ENCODE results near the gene PLCB1. TPM values are rescaled to one million over a fixed set of nuclear protein-coding genes. Genes with fewer than 3 reads are reported as not detected.

Gene PLCB1
- total RNA-seq, 1 donor from 2014 or later = 10.7 TPM

DNA sequence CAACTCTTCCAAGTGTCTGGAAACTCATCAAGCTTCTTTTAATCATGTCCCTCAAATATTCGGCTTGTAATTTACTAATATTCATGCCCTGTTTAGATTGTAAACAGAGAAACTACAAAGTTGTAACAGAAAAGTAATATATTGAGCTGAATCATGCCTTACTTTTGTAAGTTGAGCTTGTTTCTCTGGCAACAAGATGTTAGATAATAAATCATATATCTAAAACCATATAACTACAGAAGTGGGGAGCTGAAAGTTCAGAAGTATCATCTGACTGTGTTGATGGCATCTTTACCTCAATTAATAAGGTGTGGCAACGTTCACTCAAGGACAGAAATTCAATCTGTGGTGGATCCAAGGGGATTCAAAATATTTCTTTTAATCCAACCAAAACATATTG lies 263.9 kb downstream of the PLCB1 start:
- Mint-ChIP-seq H3K9me3 (ENCODE audit: unreplicated experiment) (no peaks in the 10 kb centered on the region), H3K27ac (ENCODE audit: unreplicated experiment) (no peak overlapping the region), H3K4me1 (ENCODE audit: low read depth, unreplicated experiment) (peaks cover 5% of the 10 kb centered on the region), H3K4me3 (ENCODE audit: unreplicated experiment) (no peak overlapping the region), H3K27me3 (ENCODE audit: low read depth, unreplicated experiment) (no peaks in the 10 kb centered on the region), H3K36me3 (ENCODE audit: low read depth, unreplicated experiment) (no peaks in the 10 kb centered on the region)
- H3K4me1 ChIP-seq (ENCODE audit: insufficient read depth, low read length) = no peaks in the 10 kb centered on the region
- no peaks in the 10 kb centered on the region for H3K27me3 ChIP-seq (ENCODE audit: insufficient read depth, low read length)
- no peak for DNase-seq (ENCODE audit: low read depth)
- H3K36me3 ChIP-seq (ENCODE audit: insufficient read depth, low read length) = no peaks in the 10 kb centered on the region
- no peaks in the 10 kb centered on the region for H4K20me1 ChIP-seq (ENCODE audit: insufficient read depth, low read length)
- no peak overlapping the region for H2AFZ ChIP-seq (ENCODE audit: low read depth, low read length)
- H3K4me2 ChIP-seq (ENCODE audit: low read length) = no peak overlapping the region
- H3K27ac ChIP-seq (ENCODE audit: low read depth, low read length) = no peak overlapping the region
- H3K9ac ChIP-seq (ENCODE audit: low read length) = no peak overlapping the region
- no peaks in the 10 kb centered on the region for H3K79me2 ChIP-seq (ENCODE audit: insufficient read depth, low read length)
- FAIRE-seq = no peak
- TF ChIP-seq EZH2 (IDR thresholded peaks at IDR 0.05; ENCODE audit: insufficient read depth, low read length) = no peak
- TF ChIP-seq CTCF (IDR thresholded peaks at IDR 0.05; ENCODE audit: insufficient read depth, low read depth, low read length) = no peak
- H3K9me3 ChIP-seq (ENCODE audit: insufficient read depth, low read depth, low read length) = no peaks in the 10 kb centered on the region
- no peak overlapping the region for H3K4me3 ChIP-seq (ENCODE audit: insufficient read depth, low read depth, low read length)

DNA sequence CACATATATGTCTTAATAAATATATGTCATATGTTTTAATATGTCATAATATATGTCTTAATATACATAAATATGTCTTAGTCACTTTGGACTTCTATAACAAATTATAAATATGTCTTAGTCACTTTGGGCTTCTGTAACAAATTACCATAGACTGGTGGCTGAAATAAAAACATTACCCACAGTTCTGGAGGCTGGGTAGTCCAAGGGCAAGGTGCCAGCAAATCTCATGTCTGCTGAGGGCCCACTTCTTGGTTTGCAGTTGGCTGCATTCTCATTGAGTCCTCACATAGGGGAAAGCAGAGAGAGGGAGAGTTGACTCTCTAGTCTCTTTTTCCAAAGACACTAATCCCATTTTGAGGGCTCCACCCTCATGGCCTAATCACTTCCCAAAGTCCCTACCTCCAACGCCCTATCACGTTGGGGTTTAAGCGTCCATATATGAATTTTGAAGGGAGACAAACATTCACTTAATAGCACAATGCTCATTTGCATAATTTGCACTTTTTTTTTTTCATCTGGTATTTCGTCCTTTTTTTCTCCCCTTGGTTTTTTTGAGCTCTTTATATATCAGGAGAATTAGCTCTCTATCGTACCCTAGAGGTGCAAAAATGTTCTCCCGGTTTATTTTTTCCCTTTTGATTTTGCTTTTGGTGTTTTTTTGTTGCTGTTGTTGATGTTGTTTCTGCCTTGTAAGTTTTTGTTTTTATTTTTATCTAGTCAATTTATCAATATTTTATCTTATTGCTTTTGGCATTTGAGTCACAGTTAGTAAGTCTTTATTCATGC lies 266.4 kb downstream of the PLCB1 start:
- Mint-ChIP-seq H3K36me3 (ENCODE audit: low read depth, unreplicated experiment) (no peaks in the 10 kb centered on the region), H3K27me3 (ENCODE audit: low read depth, unreplicated experiment) (no peaks in the 10 kb centered on the region), H3K4me3 (ENCODE audit: unreplicated experiment) (no peak overlapping the region), H3K4me1 (ENCODE audit: low read depth, unreplicated experiment) (peaks cover 5% of the 10 kb centered on the region), H3K27ac (ENCODE audit: unreplicated experiment) (no peak overlapping the region), H3K9me3 (ENCODE audit: unreplicated experiment) (no peaks in the 10 kb centered on the region)
- H3K9me3 ChIP-seq (ENCODE audit: insufficient read depth, low read depth, low read length) = no peaks in the 10 kb centered on the region
- DNase-seq (ENCODE audit: low read depth) (no peak), FAIRE-seq (no peak)
- no peaks in the 10 kb centered on the region for H3K36me3 ChIP-seq (ENCODE audit: insufficient read depth, low read length)
- TF ChIP-seq CTCF (IDR thresholded peaks at IDR 0.05; ENCODE audit: insufficient read depth, low read depth, low read length) = no peak
- TF ChIP-seq EZH2 (IDR thresholded peaks at IDR 0.05; ENCODE audit: insufficient read depth, low read length) = no peak
- no peak overlapping the region for H3K4me2 ChIP-seq (ENCODE audit: low read length)
- no peak overlapping the region for H3K27ac ChIP-seq (ENCODE audit: low read depth, low read length)
- no peaks in the 10 kb centered on the region for H3K4me1 ChIP-seq (ENCODE audit: insufficient read depth, low read length)
- no peak overlapping the region for H3K9ac ChIP-seq (ENCODE audit: low read length)
- H4K20me1 ChIP-seq (ENCODE audit: insufficient read depth, low read length) = no peaks in the 10 kb centered on the region
- no peak overlapping the region for H3K4me3 ChIP-seq (ENCODE audit: insufficient read depth, low read depth, low read length)
- H3K27me3 ChIP-seq (ENCODE audit: insufficient read depth, low read length) = no peaks in the 10 kb centered on the region
- no peaks in the 10 kb centered on the region for H3K79me2 ChIP-seq (ENCODE audit: insufficient read depth, low read length)
- no peak overlapping the region for H2AFZ ChIP-seq (ENCODE audit: low read depth, low read length)

GRCh38 chr20:8399947-8400346 lies 267.9 kb downstream of the PLCB1 start:
- Histone ChIP-seq H2AFZ (ENCODE audit: low read depth, low read length) (no peak overlapping the region), H3K27me3 (ENCODE audit: insufficient read depth, low read length) (no peaks in the 10 kb centered on the region), H4K20me1 (ENCODE audit: insufficient read depth, low read length) (no peaks in the 10 kb centered on the region), H3K4me1 (ENCODE audit: insufficient read depth, low read length) (no peaks in the 10 kb centered on the region), H3K9me3 (ENCODE audit: insufficient read depth, low read depth, low read length) (no peaks in the 10 kb centered on the region), H3K9ac (ENCODE audit: low read length) (no peak overlapping the region), H3K36me3 (ENCODE audit: insufficient read depth, low read length) (no peaks in the 10 kb centered on the region), H3K4me3 (ENCODE audit: insufficient read depth, low read depth, low read length) (no peak overlapping the region), H3K27ac (ENCODE audit: low read depth, low read length) (no peak overlapping the region), H3K4me2 (ENCODE audit: low read length) (no peak overlapping the region), H3K79me2 (ENCODE audit: insufficient read depth, low read length) (no peaks in the 10 kb centered on the region)
- no peak for FAIRE-seq
- no peaks in the 10 kb centered on the region for H3K36me3 Mint-ChIP-seq (ENCODE audit: low read depth, unreplicated experiment)
- H3K27me3 Mint-ChIP-seq (ENCODE audit: low read depth, unreplicated experiment) = no peaks in the 10 kb centered on the region
- no peaks in the 10 kb centered on the region for H3K9me3 Mint-ChIP-seq (ENCODE audit: unreplicated experiment)
- no peaks in the 10 kb centered on the region for H3K4me1 Mint-ChIP-seq (ENCODE audit: low read depth, unreplicated experiment)
- no peak overlapping the region for H3K4me3 Mint-ChIP-seq (ENCODE audit: unreplicated experiment)
- H3K27ac Mint-ChIP-seq (ENCODE audit: unreplicated experiment) = no peak overlapping the region
- no peak for TF ChIP-seq EZH2 (IDR thresholded peaks at IDR 0.05; ENCODE audit: insufficient read depth, low read length)
- TF ChIP-seq CTCF (IDR thresholded peaks at IDR 0.05; ENCODE audit: insufficient read depth, low read depth, low read length) = no peak
- no peak for DNase-seq (ENCODE audit: low read depth)

All from astrocyte (in vitro differentiated cells and primary cell).